HepG2 (cell line): ENCODE measurements around the gene FBXO7. TPM values are rescaled to one million over a fixed set of nuclear protein-coding genes. Genes with fewer than 3 reads are reported as not detected.

Source experiments
- ARID2 ChIP-seq: sonication (generic); formaldehyde crosslinking; IDR thresholded peaks from 2 replicates; pipeline ENCODE4 v1.8.1; 2022; ENCODE audit warnings: mild to moderate bottlenecking, missing genetic modification reagents, borderline replicate concordance
- FOXA1 ChIP-seq, 2 experiments: fragments of 450-650 bp in 1 of 2; sonication (generic) in 1 of 2; formaldehyde crosslinking in 1 of 2; IDR thresholded peaks; 2 replicates each; pipeline versions ENCODE4 v1.4.0 to v1.6.1; 2016 to 2020; ENCODE audit warnings: missing genetic modification reagents in 1 of 2
- GABPA ChIP-seq, 2 experiments: IDR thresholded peaks; 2 replicates each; pipeline ENCODE4 v1.6.1; 2011 to 2016; ENCODE audit warnings: low read depth in 2 of 2, low read length in 1 of 2, missing biosample characterization in 1 of 2, missing genetic modification characterization in 1 of 2
- HHEX ChIP-seq: IDR thresholded peaks from 2 replicates; pipeline ENCODE4 v1.6.1; 2016; ENCODE audit warnings: control low read depth
- HINFP ChIP-seq: sonication (generic); formaldehyde crosslinking; IDR thresholded peaks from 2 replicates; pipeline ENCODE4 v1.4.0; 2020; ENCODE audit warnings: low read depth, mild to moderate bottlenecking, missing genetic modification reagents
- HIVEP1 ChIP-seq: sonication (generic); formaldehyde crosslinking; IDR thresholded peaks from 2 replicates; pipeline ENCODE4 v1.4.0; 2020; ENCODE audit warnings: mild to moderate bottlenecking, missing genetic modification reagents
- MAX ChIP-seq: IDR thresholded peaks from 2 replicates; pipeline ENCODE4 v1.6.1; 2012; ENCODE audit warnings: inconsistent platforms
- NCOA5 ChIP-seq: sonication (generic); formaldehyde crosslinking; IDR thresholded peaks from 2 replicates; pipeline ENCODE4 v1.4.0; 2020; ENCODE audit warnings: missing genetic modification reagents
- PAXIP1 ChIP-seq: sonication (generic); formaldehyde crosslinking; conservative IDR thresholded peaks from 2 replicates; pipeline ENCODE4 v1.4.0; 2020; ENCODE audit warnings: mild to moderate bottlenecking, missing genetic modification reagents, moderate library complexity
- SNAPC4 ChIP-seq: sonication (generic); formaldehyde crosslinking; IDR thresholded peaks from 2 replicates; pipeline ENCODE4 v1.4.0; 2020; ENCODE audit warnings: mild to moderate bottlenecking, missing genetic modification reagents
- ZBTB4 ChIP-seq: sonication (generic); formaldehyde crosslinking; IDR thresholded peaks from 2 replicates; pipeline ENCODE4 v1.4.0; 2020; ENCODE audit warnings: missing genetic modification reagents, mild to moderate bottlenecking, borderline replicate concordance
- ZNF143 ChIP-seq: sonication (generic); formaldehyde crosslinking; IDR thresholded peaks from 2 replicates; pipeline ENCODE4 v1.4.0; 2020; ENCODE audit warnings: missing genetic modification reagents
- ZNF263 ChIP-seq: sonication (generic); formaldehyde crosslinking; IDR thresholded peaks from 2 replicates; pipeline ENCODE4 v1.4.0; 2020; ENCODE audit warnings: missing genetic modification reagents
- polyA plus RNA-seq, 8 experiments: library from polyadenylated mRNA; depleted of rRNA in 3 of 8; stranded (reverse) in 7 of 8; unstranded in 1 of 8; fragments of >200 nt; fragmentation: Illumina TruSeq in 4 of 8; extraction: Trizol in 4 of 8; gene quantifications; 2 replicates each; pipeline versions ENCODE4 v1.2.1 to v1.2.3, GENCODE V29; 2011 to 2016; ENCODE audit warnings: low read depth in 4 of 8, missing spikeins in 1 of 8, mixed read lengths in 1 of 8; ENCODE audit not compliant: insufficient read depth in 1 of 8
- total RNA-seq, 5 experiments: library from RNA; depleted of rRNA; stranded (reverse); fragments of >200 nt; fragmentation: Illumina TruSeq; extraction: Trizol; gene quantifications; 2 replicates each; pipeline ENCODE4 v1.2.3, GENCODE V29; 2016; ENCODE audit warnings: low read depth in 1 of 5

The FBXO7 gene
- total and polyA plus RNA-seq, 2 of the 13 experiments (the other 11 are each of a cell fraction or from before 2014, with no cell fraction given) = 105 to 172 TPM

GRCh38 chr22:32528984-32529982 is 54.7 kb downstream of the FBXO7 start (continued):
- TF ChIP-seq FOXA1 (IDR thresholded peaks at IDR 0.05) = no peak
- TF ChIP-seq FOXA1 (CRISPR knock-in tag; IDR thresholded peaks at IDR 0.05) = no peak
- 0 out of 2 replicates have a peak, but pooled peaks have one; percentile 14 for TF ChIP-seq HHEX (CRISPR knock-in tag)
- TF ChIP-seq ZBTB4 (CRISPR knock-in tag) = no peak
- TF ChIP-seq SNAPC4 (CRISPR knock-in tag) = no peak
- TF ChIP-seq ZNF143 (CRISPR knock-in tag) = no peak
- TF ChIP-seq ZNF263 (CRISPR knock-in tag) = no peak
- TF ChIP-seq HINFP (CRISPR knock-in tag) = no peak
- no peak for TF ChIP-seq ARID2 (CRISPR knock-in tag)
- peak; percentile 81 for TF ChIP-seq PAXIP1 (CRISPR knock-in tag)
- TF ChIP-seq HIVEP1 (CRISPR knock-in tag) = peak; percentile 8; the same call in 1 of the 2 replicates
- no peak for TF ChIP-seq GABPA (IDR thresholded peaks at IDR 0.05; ENCODE audit: low read depth, low read length)
- TF ChIP-seq GABPA (CRISPR knock-in tag; IDR thresholded peaks at IDR 0.05; ENCODE audit: low read depth) = 0 out of 2 replicates have a peak, but pooled peaks have one; percentile 24
- peak; percentile 27; the same call in 1 of the 2 replicates for TF ChIP-seq MAX
- TF ChIP-seq NCOA5 (CRISPR knock-in tag) = no peak
